Uterus (tissue), 2 donors: ENCODE data around the gene TMEM50A.
"Not testable (repeated sequence)": the region's sequence is repeated elsewhere in the genome, so short reads cannot be mapped to it uniquely, and the experiment has no call there.

Experiments
- POLR2A ChIP-seq, 2 donors: fragments of 450-650 bp; IDR thresholded peaks; one replicate each; pipeline ENCODE4 v1.6.1; 2016; ENCODE audit warnings: antibody characterized with exemption in 2 of 2, mild to moderate bottlenecking in 1 of 2, moderate library complexity in 1 of 2
- TF ChIP-seq, protein P1 (sequence below), 4 experiments: fragments of 200-600 bp in 2 of 4; fragments of 450-650 bp in 2 of 4; sonication (generic) in 2 of 4; IDR thresholded peaks; one replicate each; pipeline ENCODE4 v1.5.1; 2016 to 2019; ENCODE audit warnings: antibody characterized with exemption in 4 of 4, mild to moderate bottlenecking in 2 of 4, moderate library complexity in 1 of 4

DNA sequence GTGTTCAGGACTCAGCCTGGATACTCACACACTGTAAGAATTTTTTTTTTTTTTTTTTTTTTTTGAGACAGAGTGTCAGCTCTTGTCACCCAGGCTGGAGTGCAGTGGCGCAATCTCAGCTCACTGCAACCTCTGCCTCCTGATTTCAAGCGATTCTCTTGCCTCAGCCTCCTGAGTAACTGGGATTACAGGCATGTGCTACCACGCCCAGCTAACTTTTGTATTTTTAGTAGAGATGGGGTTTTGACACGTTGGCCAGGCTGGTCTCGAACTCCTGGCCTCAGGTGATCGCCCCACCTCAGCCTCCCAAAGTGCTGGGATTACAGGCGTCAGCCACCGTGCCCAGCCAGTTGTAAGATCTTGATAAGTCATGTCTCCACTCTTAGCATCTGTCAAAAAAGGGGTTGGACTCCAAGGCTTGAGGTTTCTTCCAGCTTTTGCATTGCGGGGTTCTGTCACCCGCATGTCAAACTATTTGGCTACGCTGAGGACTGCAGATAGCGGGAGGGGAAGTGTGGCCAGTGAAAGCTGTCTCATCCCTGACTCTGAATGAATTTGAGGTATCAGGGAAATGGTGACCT lies 31.6 kb downstream of the TMEM50A start:
- TF ChIP-seq, protein P1, sequence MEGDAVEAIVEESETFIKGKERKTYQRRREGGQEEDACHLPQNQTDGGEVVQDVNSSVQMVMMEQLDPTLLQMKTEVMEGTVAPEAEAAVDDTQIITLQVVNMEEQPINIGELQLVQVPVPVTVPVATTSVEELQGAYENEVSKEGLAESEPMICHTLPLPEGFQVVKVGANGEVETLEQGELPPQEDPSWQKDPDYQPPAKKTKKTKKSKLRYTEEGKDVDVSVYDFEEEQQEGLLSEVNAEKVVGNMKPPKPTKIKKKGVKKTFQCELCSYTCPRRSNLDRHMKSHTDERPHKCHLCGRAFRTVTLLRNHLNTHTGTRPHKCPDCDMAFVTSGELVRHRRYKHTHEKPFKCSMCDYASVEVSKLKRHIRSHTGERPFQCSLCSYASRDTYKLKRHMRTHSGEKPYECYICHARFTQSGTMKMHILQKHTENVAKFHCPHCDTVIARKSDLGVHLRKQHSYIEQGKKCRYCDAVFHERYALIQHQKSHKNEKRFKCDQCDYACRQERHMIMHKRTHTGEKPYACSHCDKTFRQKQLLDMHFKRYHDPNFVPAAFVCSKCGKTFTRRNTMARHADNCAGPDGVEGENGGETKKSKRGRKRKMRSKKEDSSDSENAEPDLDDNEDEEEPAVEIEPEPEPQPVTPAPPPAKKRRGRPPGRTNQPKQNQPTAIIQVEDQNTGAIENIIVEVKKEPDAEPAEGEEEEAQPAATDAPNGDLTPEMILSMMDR (IDR thresholded peaks at IDR 0.05): not testable (repeated sequence)
- not testable (repeated sequence) for TF ChIP-seq POLR2A (IDR thresholded peaks at IDR 0.05)
